Activated CD8-positive, alpha-beta memory T cell treated with anti-CD3 and anti-CD28 coated beads, Interleukin-2, amount 50 U/mL, for 24 hours (primary cell): Measurements from ENCODE around the gene MIA.
A peak's percentile ranks its signal among the peaks of the same experiment; 100 is the strongest.
"Not testable (repeated sequence)": the region's sequence is repeated elsewhere in the genome, so short reads cannot be mapped to it uniquely, and the experiment has no call there.

Experiments
- DNase-seq: peaks from one replicate; pipeline ENCODE4 v3.0.0-alpha.2; 2020; ENCODE audit errors: extremely low read depth

The MIA gene

DNA sequence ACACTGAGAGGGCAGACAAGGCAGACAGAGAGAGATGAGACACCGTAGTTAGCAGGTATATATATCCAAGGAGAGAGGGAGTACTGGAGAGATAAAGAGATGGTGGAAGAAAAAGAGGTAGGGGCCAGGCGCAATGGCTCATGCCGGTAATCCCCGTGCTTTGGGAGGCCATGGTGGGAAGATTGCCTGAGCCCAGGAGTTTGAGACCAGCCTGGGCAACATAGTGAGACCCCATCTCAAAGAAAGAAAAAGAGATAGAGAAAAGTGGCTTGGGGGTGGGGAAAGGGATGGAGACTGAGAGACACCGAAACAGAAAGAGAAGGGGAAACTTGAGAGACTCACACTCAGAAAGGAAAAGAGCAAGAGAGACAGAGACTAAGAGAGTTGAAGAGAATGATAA, 5.3 kb downstream of the MIA start:
- no peak for DNase-seq

GRCh38 chr19:40781140-40781539, 5.8 kb downstream of the MIA start:
- DNase-seq, result no peak

GRCh38 chr19:40783711-40784110, 8.4 kb downstream of the MIA start:
- no peak for DNase-seq

GRCh38 chr19:40784146-40784545, 8.8 kb downstream of the MIA start:
- not testable (repeated sequence) for DNase-seq

- no peak for DNase-seq
These were observed 10.2 kb downstream of the MIA start for GRCh38 chr19:40785526-40785925.

DNA sequence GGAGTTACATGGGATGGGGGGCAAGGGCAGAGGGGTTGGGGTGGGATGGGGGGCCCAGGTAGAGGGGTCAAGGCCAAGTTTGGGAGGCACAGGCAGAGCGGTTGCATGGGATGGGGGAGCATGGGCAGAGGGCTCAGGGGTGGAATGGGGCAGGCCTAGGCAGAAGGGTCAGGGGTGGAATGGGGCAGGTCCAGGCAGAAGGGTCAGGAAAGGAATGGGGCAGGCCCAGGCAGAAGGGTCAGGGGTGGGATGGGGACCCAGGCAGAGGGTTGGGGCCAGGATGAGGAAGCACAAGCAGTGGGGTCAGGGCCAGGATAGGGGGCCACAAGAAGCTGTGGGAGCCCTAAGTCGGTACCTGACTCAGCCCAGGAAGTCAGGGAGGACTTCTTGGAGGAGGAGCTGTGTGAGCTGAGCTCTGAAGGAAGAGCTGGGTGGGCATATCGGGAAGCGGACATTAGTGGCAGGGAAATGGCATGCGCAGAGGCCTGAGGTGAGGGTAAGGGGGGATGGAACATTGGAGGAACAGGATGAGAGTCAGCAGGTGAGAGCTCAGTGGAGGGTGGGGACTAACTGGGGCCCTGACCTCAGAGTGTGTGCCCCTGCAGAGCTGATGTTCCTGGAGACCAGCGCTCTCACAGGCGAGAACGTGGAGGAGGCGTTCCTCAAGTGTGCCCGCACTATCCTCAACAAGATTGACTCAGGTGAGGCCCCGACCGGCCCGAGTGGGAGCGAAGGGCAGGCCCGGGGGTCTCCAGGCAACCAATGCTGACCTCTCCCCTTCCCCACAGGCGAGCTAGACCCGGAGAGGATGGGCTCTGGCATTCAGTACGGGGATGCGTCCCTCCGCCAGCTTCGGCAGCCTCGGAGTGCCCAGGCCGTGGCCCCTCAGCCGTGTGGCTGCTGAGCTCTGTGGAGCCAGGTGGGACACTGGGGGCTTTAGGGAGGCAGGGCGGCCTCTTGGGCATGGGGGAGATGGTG, 11.0 kb downstream of the MIA start:
- no peak for DNase-seq

GRCh38 chr19:40791349-40791748, 16.0 kb downstream of the MIA start:
- DNase-seq, result no peak

GRCh38 chr19:40791996-40792395, 16.7 kb downstream of the MIA start:
- DNase-seq, result no peak

DNA sequence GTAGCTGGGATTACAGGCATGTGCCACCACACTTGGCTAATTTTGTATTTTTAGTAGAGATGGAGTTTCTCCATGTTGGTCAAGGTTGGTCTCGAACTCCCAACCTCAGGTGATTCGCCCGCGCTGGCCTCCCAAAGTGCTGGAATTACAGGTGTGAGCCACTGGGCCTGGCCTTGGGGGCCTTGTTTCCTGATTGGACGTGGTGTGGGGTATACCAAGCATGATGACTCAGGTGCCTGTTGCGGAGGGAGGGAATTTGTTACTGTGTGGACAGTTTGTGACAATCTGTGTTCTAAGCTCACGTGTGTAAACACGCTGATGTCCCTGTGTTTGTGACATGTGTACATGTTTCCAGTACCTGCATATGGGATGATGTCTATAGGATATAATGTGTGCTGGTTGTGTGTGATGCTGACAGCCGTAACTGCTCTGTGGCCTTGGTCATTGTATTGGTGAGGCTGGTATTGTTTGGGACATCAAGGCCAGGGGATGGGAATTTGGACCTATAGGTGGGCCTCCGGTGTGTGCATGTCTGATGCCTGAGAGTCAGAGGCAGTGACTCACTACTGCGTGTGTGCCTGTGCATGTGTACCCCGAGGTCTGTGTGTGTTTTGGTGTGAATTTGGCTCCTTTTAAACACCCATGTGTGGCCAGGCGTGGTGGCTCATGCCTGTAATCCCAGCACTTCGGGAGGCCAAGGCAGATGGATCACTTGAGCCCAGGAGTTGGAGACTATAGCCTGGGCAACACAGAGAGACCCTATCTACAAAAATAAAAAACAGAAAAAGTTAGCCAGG, 22.0 kb downstream of the MIA start:
- DNase-seq, result no peak

- no peak for DNase-seq
These were observed 22.8 kb downstream of the MIA start for GRCh38 chr19:40797963-40798682.

DNA sequence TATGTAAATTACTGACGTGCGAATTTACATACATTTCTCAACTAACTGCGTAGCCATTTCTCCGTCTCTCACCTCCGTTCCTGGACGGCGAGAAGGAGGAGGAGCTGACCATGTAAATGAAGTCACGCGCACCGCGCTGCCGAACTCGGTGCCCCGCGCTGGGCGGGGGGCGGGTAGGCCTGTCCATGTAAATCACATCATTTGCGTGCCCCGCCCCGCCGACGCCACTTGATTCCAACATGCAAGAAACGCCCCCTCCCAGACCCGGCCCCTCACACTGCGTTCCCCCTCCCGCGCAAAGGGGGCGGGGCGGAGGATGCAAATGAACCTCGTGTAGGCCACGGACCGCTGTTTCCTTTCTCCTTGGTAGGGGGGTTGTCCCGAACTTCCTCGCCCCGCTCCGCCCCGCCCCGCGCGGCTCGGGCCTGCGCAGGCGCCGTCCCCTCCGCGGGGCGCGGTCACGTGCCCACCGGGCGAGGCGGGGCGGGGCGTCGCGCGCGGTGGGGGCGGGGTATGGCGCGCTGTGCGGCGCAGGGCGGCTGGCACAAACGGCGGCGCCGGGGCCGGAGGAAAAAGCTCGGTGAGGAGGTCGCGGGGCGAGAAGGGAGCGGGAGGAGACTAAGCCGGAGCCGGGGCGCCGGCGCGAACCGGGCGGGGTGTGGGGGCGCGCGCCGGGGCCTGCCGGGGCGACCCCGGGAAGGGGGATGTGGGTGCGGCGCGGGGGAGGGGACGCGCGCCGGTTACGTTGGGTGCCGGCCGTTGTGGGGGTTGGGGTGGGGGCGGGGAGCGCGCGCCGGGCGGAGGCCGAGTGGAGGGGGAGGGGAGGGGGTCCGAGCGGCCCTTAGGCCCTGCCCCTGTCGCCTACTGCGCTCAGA, 23.6 kb downstream of the MIA start, which contains the start of gene EGLN2:
EGLN2 (plus strand) TSS at position 509 of the 875 bp plus-strand sequence. CDS start 1,382 bp downstream, outside the sequence.
- peak; percentile 100 for DNase-seq

- DNase-seq, result no peak
These were observed 24.4 kb downstream of the MIA start for GRCh38 chr19:40799558-40800338.

DNA sequence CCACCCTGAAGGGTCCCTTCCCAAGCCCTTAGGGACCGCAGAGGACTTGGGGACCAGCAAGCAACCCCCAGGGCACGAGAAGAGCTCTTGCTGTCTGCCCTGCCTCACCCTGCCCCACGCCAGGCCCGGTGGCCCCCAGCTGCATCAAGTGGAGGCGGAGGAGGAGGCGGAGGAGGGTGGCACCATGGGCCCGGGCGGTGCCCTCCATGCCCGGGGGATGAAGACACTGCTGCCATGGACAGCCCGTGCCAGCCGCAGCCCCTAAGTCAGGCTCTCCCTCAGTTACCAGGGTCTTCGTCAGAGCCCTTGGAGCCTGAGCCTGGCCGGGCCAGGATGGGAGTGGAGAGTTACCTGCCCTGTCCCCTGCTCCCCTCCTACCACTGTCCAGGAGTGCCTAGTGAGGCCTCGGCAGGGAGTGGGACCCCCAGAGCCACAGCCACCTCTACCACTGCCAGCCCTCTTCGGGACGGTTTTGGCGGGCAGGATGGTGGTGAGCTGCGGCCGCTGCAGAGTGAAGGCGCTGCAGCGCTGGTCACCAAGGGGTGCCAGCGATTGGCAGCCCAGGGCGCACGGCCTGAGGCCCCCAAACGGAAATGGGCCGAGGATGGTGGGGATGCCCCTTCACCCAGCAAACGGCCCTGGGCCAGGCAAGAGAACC, 25.1 kb downstream of the MIA start:
- DNase-seq, result no peak

DNA sequence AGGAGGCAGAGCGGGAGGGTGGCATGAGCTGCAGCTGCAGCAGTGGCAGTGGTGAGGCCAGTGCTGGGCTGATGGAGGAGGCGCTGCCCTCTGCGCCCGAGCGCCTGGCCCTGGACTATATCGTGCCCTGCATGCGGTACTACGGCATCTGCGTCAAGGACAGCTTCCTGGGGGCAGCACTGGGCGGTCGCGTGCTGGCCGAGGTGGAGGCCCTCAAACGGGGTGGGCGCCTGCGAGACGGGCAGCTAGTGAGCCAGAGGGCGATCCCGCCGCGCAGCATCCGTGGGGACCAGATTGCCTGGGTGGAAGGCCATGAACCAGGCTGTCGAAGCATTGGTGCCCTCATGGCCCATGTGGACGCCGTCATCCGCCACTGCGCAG, 25.7 kb downstream of the MIA start:
- no peak for DNase-seq

DNA sequence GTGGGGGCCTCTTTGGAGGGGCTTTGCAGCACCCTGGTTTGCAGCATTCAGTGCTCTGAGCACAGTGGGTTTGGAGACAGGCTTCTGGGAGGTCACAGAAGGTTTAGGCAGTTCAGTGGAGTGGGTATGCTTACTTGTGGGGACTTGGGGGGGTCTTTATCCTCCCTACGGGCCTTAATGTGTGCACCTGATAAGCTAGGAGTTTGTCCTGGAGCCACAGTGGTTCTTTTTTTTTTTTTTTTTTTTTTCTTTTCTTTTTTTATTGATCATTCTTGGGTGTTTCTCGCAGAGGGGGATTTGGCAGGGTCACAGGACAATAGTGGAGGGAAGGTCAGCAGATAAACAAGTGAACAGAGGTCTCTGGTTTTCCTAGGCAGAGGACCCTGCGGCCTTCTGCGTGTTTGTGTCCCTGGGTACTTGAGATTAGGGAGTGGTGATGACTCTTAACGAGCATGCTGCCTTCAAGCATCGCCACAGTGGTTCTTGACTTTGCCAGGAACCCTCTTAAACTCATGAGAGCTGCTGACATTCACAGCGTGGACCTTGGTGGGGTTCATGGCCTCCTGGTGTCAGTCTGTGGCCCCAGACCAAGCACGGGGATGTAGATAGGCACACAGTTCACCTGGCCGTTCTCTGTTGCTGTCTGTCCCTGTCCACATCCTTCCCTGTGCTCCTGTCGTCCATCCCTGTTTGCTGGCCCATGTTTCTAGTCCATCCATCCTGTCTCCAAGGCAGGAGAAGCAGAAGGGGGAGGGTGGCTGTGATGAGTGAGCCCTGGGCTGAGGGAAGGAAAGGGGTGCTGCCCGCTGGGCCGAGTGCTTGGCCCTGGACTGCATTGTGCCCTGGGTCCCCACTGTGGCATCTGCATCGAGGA, 26.3 kb downstream of the MIA start:
- no peak for DNase-seq

GRCh38 chr19:40802300-40803169, 27.2 kb downstream of the MIA start:
- DNase-seq, result no peak

GRCh38 chr19:40803170-40803856, 28.0 kb downstream of the MIA start:
- no peak for DNase-seq
